ENCODE measurements around the gene AFAP1. TPM values are rescaled to one million over a fixed set of nuclear protein-coding genes. Genes with fewer than 3 reads are reported as not detected.

The AFAP1 gene
- total and polyA plus RNA-seq, 2 of the 8 experiments (the other 6 are each of a cell fraction or from before 2014, with no cell fraction given), result 3.6 to 18.2 TPM

GRCh38 chr4:7712021-7712671 lies 227.5 kb downstream of the AFAP1 start (continued):
- TF ChIP-seq, protein P1, sequence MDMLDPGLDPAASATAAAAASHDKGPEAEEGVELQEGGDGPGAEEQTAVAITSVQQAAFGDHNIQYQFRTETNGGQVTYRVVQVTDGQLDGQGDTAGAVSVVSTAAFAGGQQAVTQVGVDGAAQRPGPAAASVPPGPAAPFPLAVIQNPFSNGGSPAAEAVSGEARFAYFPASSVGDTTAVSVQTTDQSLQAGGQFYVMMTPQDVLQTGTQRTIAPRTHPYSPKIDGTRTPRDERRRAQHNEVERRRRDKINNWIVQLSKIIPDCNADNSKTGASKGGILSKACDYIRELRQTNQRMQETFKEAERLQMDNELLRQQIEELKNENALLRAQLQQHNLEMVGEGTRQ (IDR thresholded peaks at IDR 0.05; ENCODE audit: low read length), result no peak
- TF ChIP-seq ZNF274 (IDR thresholded peaks at IDR 0.05; ENCODE audit: borderline replicate concordance, extremely low read depth, low read length) (no peak), PHF8 (conservative IDR thresholded peaks at IDR 0.05; ENCODE audit: low read depth, low read length) (no peak), JUND (IDR thresholded peaks at IDR 0.05; ENCODE audit: low read length) (no peak)

Data from H1 (cell line).